HEK293T (cell line): ENCODE data around the gene SMCO2.

Experiments
- ARNT ChIP-seq: fragments of 450-650 bp; IDR thresholded peaks from 2 replicates; pipeline ENCODE4 v1.6.1; 2017; ENCODE audit warnings: mild to moderate bottlenecking
- FOXA1 ChIP-seq: fragments of 450-650 bp; IDR thresholded peaks from 2 replicates; pipeline ENCODE4 v1.6.1; 2016; ENCODE audit warnings: mild to moderate bottlenecking
- FOXK2 ChIP-seq: fragments of 450-650 bp; IDR thresholded peaks from 2 replicates; pipeline ENCODE4 v1.6.1; 2016; ENCODE audit warnings: mild to moderate bottlenecking
- FOXM1 ChIP-seq: fragments of 450-650 bp; IDR thresholded peaks from 2 replicates; pipeline ENCODE4 v1.6.1; 2017; ENCODE audit warnings: mild to moderate bottlenecking, borderline replicate concordance
- L3MBTL2 ChIP-seq: fragments of 450-650 bp; conservative IDR thresholded peaks from 2 replicates; pipeline ENCODE4 v1.6.1; 2016; ENCODE audit warnings: mild to moderate bottlenecking
- LEF1 ChIP-seq: fragments of 450-650 bp; IDR thresholded peaks from 2 replicates; pipeline ENCODE4 v1.6.1; 2017; ENCODE audit warnings: mild to moderate bottlenecking, borderline replicate concordance
- NFRKB ChIP-seq: fragments of 450-650 bp; IDR thresholded peaks from 2 replicates; pipeline ENCODE4 v1.6.1; 2016; ENCODE audit warnings: mild to moderate bottlenecking, moderate library complexity
- PKNOX1 ChIP-seq: fragments of 450-650 bp; IDR thresholded peaks from 2 replicates; pipeline ENCODE4 v1.6.1; 2016
- SP1 ChIP-seq: fragments of 450-650 bp; IDR thresholded peaks from 2 replicates; pipeline ENCODE4 v1.6.1; 2017
- TARDBP ChIP-seq: fragments of 450-650 bp; IDR thresholded peaks from 2 replicates; pipeline ENCODE4 v1.6.1; 2016
- ZNF384 ChIP-seq: fragments of 450-650 bp; IDR thresholded peaks from 2 replicates; pipeline ENCODE4 v1.6.1; 2016

DNA sequence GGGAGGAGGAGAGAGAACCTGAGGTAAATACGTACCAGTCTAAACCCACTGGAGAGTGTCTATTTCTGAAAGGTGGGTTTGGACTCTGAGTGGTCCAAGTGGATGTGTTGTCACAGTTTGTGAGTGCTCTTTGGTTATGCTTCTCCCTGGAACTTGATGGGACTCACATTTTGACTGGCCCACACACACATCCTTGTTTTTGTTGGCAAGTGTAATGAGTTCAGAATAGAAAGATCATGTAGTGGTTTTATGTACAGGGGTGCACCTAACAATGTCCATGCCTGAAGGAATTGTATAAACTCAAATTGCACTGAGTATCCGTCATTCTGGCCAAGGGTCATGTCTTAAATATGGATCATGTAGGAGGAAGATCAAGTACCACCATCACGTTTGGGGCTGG lies 82.3 kb downstream of the SMCO2 start:
- TF ChIP-seq FOXA1 (no peak), FOXM1 (no peak), ARNT (no peak), TARDBP (no peak), LEF1 (no peak), SP1 (no peak), FOXK2 (no peak), ZNF384 (no peak), NFRKB (no peak), PKNOX1 (no peak), L3MBTL2 (no peak)
